Esophagus squamous epithelium (tissue), 5 donors: ENCODE results near the gene CHTOP. TPM values are rescaled to one million over a fixed set of nuclear protein-coding genes. Genes with fewer than 3 reads are reported as not detected.
"Not testable (repeated sequence)": the region's sequence is repeated elsewhere in the genome, so short reads cannot be mapped to it uniquely, and the experiment has no call there.

Experiments
- DNase-seq: peaks from one replicate; lab custom pipeline; 2025; lab: John Stamatoyannopoulos, UW
- H3K27ac ChIP-seq, 4 donors: fragments of 200-600 bp; sonication (generic); one replicate each; pipeline ENCODE4 v1.5.1; 2016 to 2019; ENCODE audit warnings: mild to moderate bottlenecking in 1 of 4
- H3K27me3 ChIP-seq, 4 donors: fragments of 200-600 bp; sonication (generic); 1 replicate in 3 of 4; 2 replicates in 1 of 4; pipeline versions ENCODE4 v1.5.1 to v1.6.0; 2017 to 2021; ENCODE audit warnings: antibody characterized with exemption in 1 of 4
- H3K36me3 ChIP-seq, 3 donors: fragments of 200-600 bp; sonication (generic); one replicate each; pipeline ENCODE4 v1.5.1; 2016 to 2019
- H3K4me1 ChIP-seq, 3 donors: fragments of 200-600 bp; sonication (generic); one replicate each; pipeline ENCODE4 v1.5.1; 2017 to 2019
- H3K4me3 ChIP-seq, 4 donors: fragments of 200-600 bp; sonication (generic); 1 replicate in 3 of 4; 2 replicates in 1 of 4; pipeline ENCODE4 v1.5.1; 2016 to 2019; ENCODE audit warnings: mild to moderate bottlenecking in 2 of 4, moderate library complexity in 1 of 4
- H3K9me3 ChIP-seq, 3 donors: fragments of 200-600 bp; sonication (generic); one replicate each; pipeline ENCODE4 v1.5.1; 2016 to 2019
- CTCF ChIP-seq, 6 experiments: fragments of 450-650 bp in 4 of 6; fragments of 200-600 bp in 2 of 6; sonication (generic) in 2 of 6; IDR thresholded peaks; one replicate each; pipeline ENCODE4 v1.5.1; 2016 to 2019; ENCODE audit warnings: antibody characterized with exemption in 6 of 6, mild to moderate bottlenecking in 4 of 6, moderate library complexity in 4 of 6
- POLR2A ChIP-seq, 4 donors: fragments of 450-650 bp; IDR thresholded peaks; one replicate each; pipeline ENCODE4 v1.6.1; 2017; ENCODE audit warnings: antibody characterized with exemption in 4 of 4, mild to moderate bottlenecking in 4 of 4, moderate library complexity in 3 of 4
- WGBS, 2 donors: methylation state at CpG; one replicate each; pipeline ENCODE4 v1.1.5; 2018; 5-methylcytosine and 5-hydroxymethylcytosine counted together
- intact Hi-C: fragments of 100-400 bp; cut with DNase I; formaldehyde crosslinking; loops from one replicate; pipeline ENCODE4 v1.15.0; 2022
- total RNA-seq, 4 donors: library from RNA; depleted of rRNA; stranded (reverse); fragments of >200 nt; gene quantifications; one replicate each; pipeline ENCODE4 v1.1.0, GENCODE V29; 2016
- donor health status: DM: yes; HTN: yes; CAD: no.

Gene CHTOP
- total RNA-seq, 4 donors from 2014 or later: 35.0 to 58.9 (median 47.3) TPM

- H3K36me3 ChIP-seq: peaks cover 22 to 59% (median 39%) of the 10 kb centered on the region in 3 donors
- intact Hi-C loops: no loop called here
- no peak overlapping the region for H3K4me3 ChIP-seq
- TF ChIP-seq CTCF (IDR thresholded peaks at IDR 0.05) (no peak), POLR2A (IDR thresholded peaks at IDR 0.05) (no peak)
- WGBS, 2 donors: 83 to 91% methylated on average over 9 of the region's 9 CpGs
- DNase-seq: no peak
- peak overlapping the region in 2 of 4 donors; percentile 15 to 99 for H3K27ac ChIP-seq
- H3K27me3 ChIP-seq: no peaks in the 10 kb centered on the region
- no peaks in the 10 kb centered on the region for H3K9me3 ChIP-seq
- peaks cover 19 to 59% (median 33%) of the 10 kb centered on the region in 3 donors for H3K4me1 ChIP-seq
Observed at GRCh38 chr1:153636312-153636711, 2.4 kb downstream of the CHTOP start.

- WGBS, 2 donors: 65 to 86% methylated on average over 6 of the region's 6 CpGs
- H3K27ac ChIP-seq: no peak overlapping the region
Observed at GRCh38 chr1:153638261-153638660, 4.4 kb downstream of the CHTOP start.

DNA sequence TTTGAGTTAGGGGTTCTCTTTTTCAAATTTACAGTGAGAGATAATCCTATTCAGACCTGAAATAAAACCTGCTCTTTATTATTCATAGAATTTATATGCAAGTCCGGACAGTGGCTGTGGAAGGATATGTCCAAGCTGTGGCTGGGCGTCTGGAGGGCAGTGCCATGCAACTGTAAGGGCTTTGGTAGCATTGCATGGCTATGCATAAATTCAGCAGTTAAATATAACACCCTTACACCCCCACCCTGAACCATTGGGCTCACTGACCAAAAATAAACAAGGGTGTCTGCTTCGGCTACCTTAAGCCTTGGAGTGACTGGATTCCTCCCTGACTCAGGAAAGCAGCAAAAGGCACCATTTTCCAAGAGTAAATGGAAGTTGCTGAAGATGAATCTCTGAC lies 5.4 kb downstream of the CHTOP start:
- Histone ChIP-seq H3K4me1 (peaks cover 13 to 54% (median 21%) of the 10 kb centered on the region in 3 donors), H3K4me3 (no peak overlapping the region), H3K9me3 (no peaks in the 10 kb centered on the region), H3K36me3 (peaks cover 22 to 88% (median 61%) of the 10 kb centered on the region in 3 donors), H3K27me3 (no peaks in the 10 kb centered on the region), H3K27ac (no peak overlapping the region)
- no peak for TF ChIP-seq CTCF (IDR thresholded peaks at IDR 0.05)
- intact Hi-C loops: no loop called here
- DNase-seq: no peak
- WGBS, 2 donors: 63 to 73% methylated on average over 3 of the region's 3 CpGs

More at GRCh38 chr1:153638261-153638660, 4.4 kb downstream of the CHTOP start:
- no peaks in the 10 kb centered on the region for H3K27me3 ChIP-seq
- no peaks in the 10 kb centered on the region for H3K9me3 ChIP-seq
- peaks cover 22 to 78% (median 52%) of the 10 kb centered on the region in 3 donors for H3K36me3 ChIP-seq
- intact Hi-C loops: no loop called here
- no peak for DNase-seq
- H3K4me1 ChIP-seq: peaks cover 16 to 51% (median 25%) of the 10 kb centered on the region in 3 donors
- H3K4me3 ChIP-seq: no peak overlapping the region
- TF ChIP-seq CTCF (IDR thresholded peaks at IDR 0.05) (no peak), POLR2A (IDR thresholded peaks at IDR 0.05) (no peak)

- WGBS, 2 donors: 95% methylated on average over 5 of the region's 5 CpGs
- DNase-seq, H3K4me3 ChIP-seq, H3K27ac ChIP-seq, H3K9me3 ChIP-seq, H3K27me3 ChIP-seq, intact Hi-C loops: not testable (repeated sequence)
- Histone ChIP-seq H3K36me3 (peaks cover 29 to 98% (median 61%) of the 10 kb centered on the region in 3 donors), H3K4me1 (peaks cover 9 to 47% (median 20%) of the 10 kb centered on the region in 3 donors)
Observed at GRCh38 chr1:153640213-153640612, 6.3 kb downstream of the CHTOP start.

DNA sequence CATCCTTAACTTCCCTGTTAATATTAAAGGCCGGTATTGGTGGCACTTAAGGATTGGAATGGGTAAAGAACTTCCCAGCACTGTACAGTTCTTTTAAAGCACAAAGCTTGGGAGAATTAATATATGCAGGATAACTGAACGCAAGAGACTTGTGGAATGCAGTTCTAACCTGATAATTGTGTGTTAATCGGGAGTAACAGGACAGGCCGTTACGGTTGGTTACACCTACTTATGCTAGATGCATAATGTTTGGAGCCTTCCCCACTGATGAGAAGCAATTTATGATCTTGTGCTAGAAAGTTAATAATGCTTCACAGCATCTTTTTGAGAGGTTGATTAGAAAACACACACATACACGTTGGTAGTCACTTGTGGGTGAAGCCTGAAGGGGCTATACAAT lies 7.0 kb downstream of the CHTOP start:
- DNase-seq: no peak
- no peak overlapping the region for H3K4me3 ChIP-seq
- peaks cover 3 to 41% (median 13%) of the 10 kb centered on the region in 3 donors for H3K4me1 ChIP-seq
- no peaks in the 10 kb centered on the region for H3K9me3 ChIP-seq
- intact Hi-C loops: no loop called here
- TF ChIP-seq POLR2A (IDR thresholded peaks at IDR 0.05) (no peak), CTCF (IDR thresholded peaks at IDR 0.05) (no peak)
- H3K36me3 ChIP-seq: peaks cover 36 to 100% (median 63%) of the 10 kb centered on the region in 3 donors
- no peaks in the 10 kb centered on the region for H3K27me3 ChIP-seq
- no peak overlapping the region for H3K27ac ChIP-seq
- 61 to 66% methylated on average over 6 of the region's 6 CpGs for WGBS, 2 donors

DNA sequence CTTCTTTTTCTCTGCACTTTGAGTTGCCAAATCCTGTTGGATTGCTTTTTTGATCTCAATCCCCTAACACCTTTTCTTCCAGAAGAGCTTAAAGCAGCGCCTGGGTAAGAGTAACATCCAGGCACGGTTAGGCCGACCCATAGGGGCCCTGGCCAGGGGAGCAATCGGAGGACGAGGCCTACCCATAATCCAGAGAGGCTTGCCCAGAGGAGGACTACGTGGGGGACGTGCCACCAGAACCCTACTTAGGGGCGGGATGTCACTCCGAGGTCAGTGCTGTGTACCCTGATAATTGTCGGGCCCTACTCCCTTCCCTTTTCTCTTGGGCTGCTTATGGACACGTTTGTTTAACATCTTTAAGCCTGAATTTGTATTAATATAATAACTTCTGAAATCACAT lies 8.3 kb downstream of the CHTOP start:
- Histone ChIP-seq H3K27me3 (no peaks in the 10 kb centered on the region), H3K9me3 (no peaks in the 10 kb centered on the region)
- WGBS, 2 donors: 80 to 84% methylated on average over 6 to 11 of the region's 11 CpGs

More for the DNA sequence above, 8.3 kb downstream of the CHTOP start:
- H3K4me1 ChIP-seq: peaks cover 0 to 33% (median under 1%) of the 10 kb centered on the region in 3 donors
- H3K4me3 ChIP-seq: no peak overlapping the region
- TF ChIP-seq CTCF (IDR thresholded peaks at IDR 0.05): no peak
- no peak for TF ChIP-seq POLR2A (IDR thresholded peaks at IDR 0.05)
- H3K36me3 ChIP-seq: peaks cover 36 to 100% (median 65%) of the 10 kb centered on the region in 3 donors
- intact Hi-C loops: no loop called here
- DNase-seq: no peak
- no peak overlapping the region for H3K27ac ChIP-seq
